IMR-90 (cell line): Measurements from ENCODE around the gene SLC30A2. TPM values are rescaled to one million over a fixed set of nuclear protein-coding genes. Genes with fewer than 3 reads are reported as not detected.
A peak's percentile ranks its signal among the peaks of the same experiment; 100 is the strongest.

Experiments used
- ATAC-seq: fragments of 200-7000 bp; cut with Tn5 transposase; 2 replicates; pipeline ENCODE4 v1.9.1; 2020; ENCODE audit warnings: low read depth, mild to moderate bottlenecking, moderate library complexity
- BruUV-seq: library from RNA; stranded (reverse); fragments of 400-500 nt; replicated peaks from 2 replicates; lab custom pipeline; 2021; lab: Mats Ljungman, UMichigan
- CTCF ChIA-PET: fragments of 300-600 bp; formaldehyde crosslinking; extraction: SDS; loops from one replicate; lab custom pipeline; 2021; ENCODE audit warnings: antibody characterized with exemption; lab: Yijun Ruan, JAX
- POLR2A ChIA-PET: fragments of 300-600 bp; sonication (Branson Sonifier 250); formaldehyde crosslinking; loops from one replicate; lab custom pipeline; 2022; ENCODE audit warnings: antibody characterized with exemption; ENCODE audit not compliant: unreplicated experiment; lab: Charles Lee
- DNase-seq: peaks from one replicate; pipeline ENCODE4 v3.0.0; 2013
- H2AFZ ChIP-seq: replicated peaks from 2 replicates; pipeline ENCODE3; 2013; ENCODE audit warnings: low read length, mild to moderate bottlenecking; ENCODE audit not compliant: poor library complexity
- H2AK5ac ChIP-seq: 2 replicates; pipeline ENCODE4 v1.6.1; 2013; ENCODE audit warnings: low read depth, low read length, inconsistent platforms
- H2AK9ac ChIP-seq: replicated peaks from 2 replicates; pipeline ENCODE3; 2013; ENCODE audit warnings: mild to moderate bottlenecking, low read depth, low read length, moderate library complexity; ENCODE audit not compliant: poor library complexity
- H2BK120ac ChIP-seq: 2 replicates; pipeline ENCODE4 v1.6.1; 2013; ENCODE audit warnings: low read depth, low read length, inconsistent platforms
- H2BK15ac ChIP-seq: 3 replicates; pipeline ENCODE4 v1.6.1; 2013; ENCODE audit warnings: low read depth, low read length, inconsistent platforms
- H2BK20ac ChIP-seq: 2 replicates; pipeline ENCODE4 v1.6.1; 2013; ENCODE audit warnings: low read depth, mild to moderate bottlenecking, inconsistent platforms, low read length, moderate library complexity
- H2BK5ac ChIP-seq: 2 replicates; pipeline ENCODE4 v1.6.1; 2013; ENCODE audit warnings: mild to moderate bottlenecking, low read depth, low read length, inconsistent platforms; ENCODE audit not compliant: poor library complexity, severe bottlenecking
- H3K14ac ChIP-seq: replicated peaks from 2 replicates; pipeline ENCODE4 v1.6.1; 2013; ENCODE audit warnings: low read depth, low read length, inconsistent platforms
- H3K18ac ChIP-seq: 2 replicates; pipeline ENCODE4 v1.6.1; 2013; ENCODE audit warnings: low read depth, low read length, control low read depth
- H3K23ac ChIP-seq: 2 replicates; pipeline ENCODE4 v1.6.1; 2013; ENCODE audit warnings: low read depth, low read length, inconsistent platforms
- H3K27ac ChIP-seq: 2 replicates; pipeline ENCODE4 v1.5.1; 2013; ENCODE audit warnings: mild to moderate bottlenecking, control low read depth, low read length; ENCODE audit not compliant: insufficient read depth
- H3K27me3 ChIP-seq: 2 replicates; pipeline ENCODE4 v1.6.1; 2013; ENCODE audit warnings: low read length; ENCODE audit not compliant: control insufficient read depth, insufficient read depth
- H3K36me3 ChIP-seq: 2 replicates; pipeline ENCODE4 v1.6.1; 2013; ENCODE audit warnings: low read length, mixed read lengths; ENCODE audit not compliant: control insufficient read depth, insufficient read depth
- H3K4ac ChIP-seq: 2 replicates; pipeline ENCODE4 v1.6.1; 2013; ENCODE audit warnings: low read depth, low read length, inconsistent platforms
- H3K4me1 ChIP-seq: 2 replicates; pipeline ENCODE4 v1.6.1; 2013; ENCODE audit warnings: low read length, mixed read lengths; ENCODE audit not compliant: control insufficient read depth, insufficient read depth
- H3K4me2 ChIP-seq: 2 replicates; pipeline ENCODE4 v1.6.1; 2013; ENCODE audit warnings: low read depth, mild to moderate bottlenecking, control low read depth, low read length, moderate library complexity
- H3K4me3 ChIP-seq: 2 replicates; pipeline ENCODE4 v1.5.1; 2013; ENCODE audit warnings: low read depth, mild to moderate bottlenecking, control low read depth, low read length, moderate library complexity; ENCODE audit not compliant: insufficient read depth
- H3K56ac ChIP-seq: 2 replicates; pipeline ENCODE4 v1.6.1; 2013; ENCODE audit warnings: low read length, inconsistent platforms; ENCODE audit not compliant: insufficient read depth; ENCODE audit errors: extremely low read depth
- H3K79me1 ChIP-seq, 2 experiments: 2 replicates each; pipeline ENCODE4 v1.6.1; 2013; ENCODE audit warnings: low read length in 2 of 2, inconsistent platforms in 1 of 2, low read depth in 1 of 2
- H3K9ac ChIP-seq: 2 replicates; pipeline ENCODE4 v1.6.1; 2013; ENCODE audit warnings: low read depth, low read length, control low read depth
- H3K9me1 ChIP-seq: 2 replicates; pipeline ENCODE4 v1.6.1; 2013; ENCODE audit warnings: low read length, inconsistent platforms; ENCODE audit not compliant: insufficient read depth
- H3K9me3 ChIP-seq: 2 replicates; pipeline ENCODE4 v1.6.1; 2013; ENCODE audit warnings: low read length; ENCODE audit not compliant: control insufficient read depth, insufficient read depth
- H4K20me1 ChIP-seq: 2 replicates; pipeline ENCODE4 v1.6.1; 2013; ENCODE audit warnings: low read length, inconsistent platforms; ENCODE audit not compliant: insufficient read depth
- H4K5ac ChIP-seq: 2 replicates; pipeline ENCODE4 v1.6.1; 2013; ENCODE audit warnings: mild to moderate bottlenecking, low read depth, low read length, control low read depth
- H4K8ac ChIP-seq, 2 experiments: 2 replicates each; pipeline ENCODE4 v1.6.1; 2013; ENCODE audit warnings: low read depth in 2 of 2, low read length in 2 of 2, control low read depth in 1 of 2, inconsistent platforms in 1 of 2
- H4K91ac ChIP-seq: 2 replicates; pipeline ENCODE4 v1.6.1; 2013; ENCODE audit warnings: low read depth, low read length, inconsistent platforms; ENCODE audit not compliant: insufficient read depth
- FOS ChIP-seq: fragments of 150-350 bp; IDR thresholded peaks from 2 replicates; pipeline ENCODE4 v1.6.1; 2016; ENCODE audit warnings: low read depth, low read length
- MAFK ChIP-seq: IDR thresholded peaks from 2 replicates; pipeline ENCODE4 v1.6.1; 2012; ENCODE audit warnings: low read depth, low read length, improper control_type of control experiment
- RAD21 ChIP-seq: IDR thresholded peaks from 2 replicates; pipeline ENCODE4 v1.6.1; 2012; ENCODE audit warnings: low read length, improper control_type of control experiment
- WGBS, 2 experiments: methylation state at CpG; one replicate each; pipeline versions ENCODE4 v1.1.5 to v1.1.7; 2013; ENCODE audit warnings: missing lambda C conversion rate in 2 of 2; ENCODE audit not compliant: insufficient read length in 1 of 2; ENCODE audit errors: extremely low coverage in 2 of 2; 5-methylcytosine and 5-hydroxymethylcytosine counted together
- dilution Hi-C: fragments of 300-500 bp; cut with HindIII; formaldehyde crosslinking; loops from one replicate; pipeline ENCODE4 v1.14.3; 2018; ENCODE audit warnings: low sequenced_read_pairs; ENCODE audit not compliant: unreplicated experiment
- in situ Hi-C: fragments of 300-500 bp; cut with MboI; formaldehyde crosslinking; loops from 3 replicates; pipeline ENCODE4 v1.14.3; 2019; ENCODE audit warnings: low sequenced_read_pairs, inconsistent platforms, mixed read lengths
- intact Hi-C: fragments of 100-400 bp; cut with micrococcal nuclease; formaldehyde crosslinking; loops from 2 replicates; pipeline ENCODE4 v1.10.0; 2022
- polyA plus RNA-seq, 3 experiments: library from polyadenylated mRNA; depleted of rRNA; stranded (reverse); fragments of >200 nt; gene quantifications; 2 replicates each; pipeline ENCODE4 v1.2.3, GENCODE V29; 2012; ENCODE audit warnings: low replicate concordance in 1 of 3
- total RNA-seq: library from RNA; depleted of rRNA; stranded (reverse); fragments of >200 nt; gene quantifications from 2 replicates; pipeline ENCODE4 v1.2.3, GENCODE V29; 2012
- TF ChIP-seq, protein P1 (sequence below): fragments of 150-350 bp; IDR thresholded peaks from 2 replicates; pipeline ENCODE4 v1.6.1; 2016; ENCODE audit warnings: low read depth, mild to moderate bottlenecking, low read length, moderate library complexity, borderline replicate concordance

SLC30A2 gene
- total and polyA plus RNA-seq, 2 of the 4 experiments (the other 2 are of a cell fraction), result not detected

- no peak overlapping the region for H4K8ac ChIP-seq
- DNase-seq (no peak), ATAC-seq (no peak)
- no peak overlapping the region for H3K4ac ChIP-seq
- H3K14ac ChIP-seq, result no peak overlapping the region
- no peak overlapping the region for H3K18ac ChIP-seq
- TF ChIP-seq FOS, result no peak
- TF ChIP-seq RAD21, result no peak
- TF ChIP-seq MAFK, result 0 out of 2 replicates have a peak, but pooled peaks have one; percentile 14
- TF ChIP-seq, protein P1, sequence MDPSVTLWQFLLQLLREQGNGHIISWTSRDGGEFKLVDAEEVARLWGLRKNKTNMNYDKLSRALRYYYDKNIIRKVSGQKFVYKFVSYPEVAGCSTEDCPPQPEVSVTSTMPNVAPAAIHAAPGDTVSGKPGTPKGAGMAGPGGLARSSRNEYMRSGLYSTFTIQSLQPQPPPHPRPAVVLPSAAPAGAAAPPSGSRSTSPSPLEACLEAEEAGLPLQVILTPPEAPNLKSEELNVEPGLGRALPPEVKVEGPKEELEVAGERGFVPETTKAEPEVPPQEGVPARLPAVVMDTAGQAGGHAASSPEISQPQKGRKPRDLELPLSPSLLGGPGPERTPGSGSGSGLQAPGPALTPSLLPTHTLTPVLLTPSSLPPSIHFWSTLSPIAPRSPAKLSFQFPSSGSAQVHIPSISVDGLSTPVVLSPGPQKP, result no peak
- no CpG with 5 or more reads among the region's 1 CpG for WGBS, 2 experiments
- CTCF ChIA-PET, result no interaction called here
- intact Hi-C loops, result no loop called here
- H3K9me1 ChIP-seq, result no peaks in the 10 kb centered on the region
- no peak overlapping the region for H2AK5ac ChIP-seq
- no peak overlapping the region for H2AK9ac ChIP-seq
- no peak overlapping the region for H4K5ac ChIP-seq
- H3K56ac ChIP-seq, result no peak overlapping the region
- H3K4me3 ChIP-seq, result no peak overlapping the region
- POLR2A ChIA-PET, result no interaction called here
- peaks cover 68% of the 10 kb centered on the region for H3K27me3 ChIP-seq
- H3K79me1 ChIP-seq, result no peaks in the 10 kb centered on the region
- no peaks in the 10 kb centered on the region for H3K4me1 ChIP-seq
- H2BK120ac ChIP-seq, result no peak overlapping the region
- no peak overlapping the region for H4K91ac ChIP-seq
- H3K9me3 ChIP-seq, result no peaks in the 10 kb centered on the region
- in situ Hi-C loops, result no loop called here
- BruUV-seq, result no TSS peak
- dilution Hi-C loops, result no loop called here
- H4K20me1 ChIP-seq, result no peaks in the 10 kb centered on the region
- H3K9ac ChIP-seq, result no peak overlapping the region
- H2BK5ac ChIP-seq, result no peak overlapping the region
- H3K36me3 ChIP-seq, result no peaks in the 10 kb centered on the region
- H3K4me2 ChIP-seq, result no peak overlapping the region
- no peak overlapping the region for H3K27ac ChIP-seq
- no peak overlapping the region for H3K23ac ChIP-seq
- no peak overlapping the region for H2BK20ac ChIP-seq
- no peak overlapping the region for H2BK15ac ChIP-seq
- no peak overlapping the region for H2AFZ ChIP-seq
These were observed 24.0 kb upstream of the SLC30A2 start for GRCh38 chr1:26069941-26070295.
